ENCODE measurements around the gene EFHD1. TPM values are rescaled to one million over a fixed set of nuclear protein-coding genes. Genes with fewer than 3 reads are reported as not detected.

Gene EFHD1
- total and polyA plus RNA-seq, 2 experiments from 2014 or later: 3.4 to 6.4 TPM

- Mint-ChIP-seq H3K27ac (no peak overlapping the region), H3K9me3 (no peaks in the 10 kb centered on the region), H3K4me3 (no peak overlapping the region), H3K36me3 (ENCODE audit: low read depth) (no peaks in the 10 kb centered on the region), H3K27me3 (ENCODE audit: insufficient read depth, low read depth, poor library complexity) (peaks cover 6% of the 10 kb centered on the region), H3K4me1 (no peaks in the 10 kb centered on the region)
- Histone ChIP-seq H3K9me2 (ENCODE audit: insufficient read depth) (no peaks in the 10 kb centered on the region), H3K27me3 (ENCODE audit: insufficient read depth) (no peaks in the 10 kb centered on the region), H2AFZ (no peak overlapping the region), H3K4me3 (no peak overlapping the region), H3K4me2 (no peak overlapping the region), H4K20me1 (replicated peaks; ENCODE audit: insufficient read depth) (no peaks in the 10 kb centered on the region), H3K36me3 (ENCODE audit: insufficient read depth) (no peaks in the 10 kb centered on the region), H3F3A (replicated peaks; ENCODE audit: low read depth) (no peaks in the 10 kb centered on the region), H3K79me2 (replicated peaks; ENCODE audit: insufficient read depth) (no peaks in the 10 kb centered on the region), H3K4me1 (ENCODE audit: insufficient read depth) (no peaks in the 10 kb centered on the region), H3K27ac (ENCODE audit: low read depth) (no peak overlapping the region)
- TF ChIP-seq JUNB (IDR thresholded peaks at IDR 0.05; ENCODE audit: unreplicated experiment): no peak
- TF ChIP-seq EZH2phosphoT487 (IDR thresholded peaks at IDR 0.05; ENCODE audit: unreplicated experiment): no peak
- TF ChIP-seq ZNF462 (CRISPR knock-in tag; IDR thresholded peaks at IDR 0.05): no peak
- no peak for ATAC-seq
- no peak for DNase-seq (ENCODE audit: low spot score)
These were observed 28.9 kb upstream of the EFHD1 start for GRCh38 chr2:232604535-232604934.

GRCh38 chr2:232607011-232607410 is 26.4 kb upstream of the EFHD1 start:
- no peak overlapping the region for H3K27ac Mint-ChIP-seq
- no peaks in the 10 kb centered on the region for H3K36me3 Mint-ChIP-seq (ENCODE audit: low read depth)
- DNase-seq (ENCODE audit: low spot score) (no peak), ATAC-seq (no peak)
- no peaks in the 10 kb centered on the region for H3K4me1 Mint-ChIP-seq
- Histone ChIP-seq H3K9me2 (ENCODE audit: insufficient read depth) (no peaks in the 10 kb centered on the region), H4K20me1 (replicated peaks; ENCODE audit: insufficient read depth) (no peaks in the 10 kb centered on the region; the same call in 1 of the 2 replicates), H3K4me1 (ENCODE audit: insufficient read depth) (no peaks in the 10 kb centered on the region), H3K4me2 (no peak overlapping the region), H3K4me3 (no peak overlapping the region), H3K27me3 (ENCODE audit: insufficient read depth) (no peaks in the 10 kb centered on the region), H3K27ac (ENCODE audit: low read depth) (no peak overlapping the region), H3F3A (replicated peaks; ENCODE audit: low read depth) (no peaks in the 10 kb centered on the region), H3K79me2 (replicated peaks; ENCODE audit: insufficient read depth) (no peaks in the 10 kb centered on the region), H3K36me3 (ENCODE audit: insufficient read depth) (no peaks in the 10 kb centered on the region), H2AFZ (no peak overlapping the region)
- no peak overlapping the region for H3K4me3 Mint-ChIP-seq
- peaks cover 3% of the 10 kb centered on the region for H3K27me3 Mint-ChIP-seq (ENCODE audit: insufficient read depth, low read depth, poor library complexity)
- H3K9me3 Mint-ChIP-seq: no peaks in the 10 kb centered on the region
- TF ChIP-seq ZNF331 (CRISPR knock-in tag; IDR thresholded peaks at IDR 0.05; ENCODE audit: low read depth) (no peak), JUNB (IDR thresholded peaks at IDR 0.05; ENCODE audit: unreplicated experiment) (no peak), EZH2 (IDR thresholded peaks at IDR 0.05; ENCODE audit: low read depth, unreplicated experiment) (no peak), ZNF462 (CRISPR knock-in tag; IDR thresholded peaks at IDR 0.05) (no peak), CREB1 (CRISPR knock-in tag; IDR thresholded peaks at IDR 0.05; ENCODE audit: low read depth) (no peak), STAT1 (IDR thresholded peaks at IDR 0.05; ENCODE audit: unreplicated experiment) (no peak)

All from GM23338 (cell line).